ENCODE results near the gene FGFBP1.

GRCh38 chr4:15914291-15914690 lies 24.2 kb downstream of the FGFBP1 start:
- TF ChIP-seq CTCF (IDR thresholded peaks at IDR 0.05) (no peak), POLR2A (IDR thresholded peaks at IDR 0.05) (no peak)
